CD4-positive, alpha-beta T cell treated with Interleukin-17A for 1 hour (primary cell): Measurements from ENCODE around the gene ZNF544.

Experiments
- DNase-seq: peaks from one replicate; pipeline ENCODE4 v3.0.0-alpha.2; 2020

Gene ZNF544

GRCh38 chr19:58305932-58306323 lies 77.2 kb downstream of the ZNF544 start:
- DNase-seq: peak; percentile 31

- no peak for DNase-seq
Measured at GRCh38 chr19:58307736-58308135, 79.0 kb downstream of the ZNF544 start.

- DNase-seq: peak; percentile 18
Measured at GRCh38 chr19:58310685-58311084, 82.0 kb downstream of the ZNF544 start.

GRCh38 chr19:58311345-58311865 lies 82.7 kb downstream of the ZNF544 start:
- no peak for DNase-seq
